GM20000 (cell line): Measurements from ENCODE around the gene PPP1R27.

Source experiments
- DNase-seq: peaks from one replicate; pipeline ENCODE4 v3.0.0; 2012; ENCODE audit warnings: low spot score
- CTCF ChIP-seq: IDR thresholded peaks from 2 replicates; pipeline ENCODE4 v1.5.1; 2012; ENCODE audit warnings: mild to moderate bottlenecking, control low read depth; ENCODE audit errors: extremely low read depth, missing control alignments

The PPP1R27 gene

DNA sequence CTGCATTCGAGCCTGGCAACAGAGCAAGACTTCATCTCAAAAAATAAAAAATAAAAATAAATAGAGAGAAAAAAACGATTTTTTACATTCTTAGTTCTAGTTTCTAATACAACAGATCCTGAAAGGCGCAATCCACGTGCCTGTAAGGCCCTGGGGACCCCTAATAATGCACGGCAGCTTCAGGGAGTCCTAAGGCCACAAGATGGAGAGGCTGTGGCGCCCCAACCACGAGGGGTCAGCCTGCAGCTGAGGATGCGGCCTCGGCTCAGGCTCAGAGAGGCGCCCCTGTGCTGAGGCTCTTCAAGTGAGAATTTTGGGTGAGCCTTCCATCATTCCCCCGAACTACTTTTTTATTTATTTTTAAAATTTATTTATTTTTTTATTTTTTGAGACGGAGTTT lies 14.6 kb upstream of the PPP1R27 start:
- no peak for DNase-seq
- TF ChIP-seq CTCF: no peak

- no peak for DNase-seq
- TF ChIP-seq CTCF: no peak
These were observed 12.2 kb upstream of the PPP1R27 start for GRCh38 chr17:81846743-81847689.

DNA sequence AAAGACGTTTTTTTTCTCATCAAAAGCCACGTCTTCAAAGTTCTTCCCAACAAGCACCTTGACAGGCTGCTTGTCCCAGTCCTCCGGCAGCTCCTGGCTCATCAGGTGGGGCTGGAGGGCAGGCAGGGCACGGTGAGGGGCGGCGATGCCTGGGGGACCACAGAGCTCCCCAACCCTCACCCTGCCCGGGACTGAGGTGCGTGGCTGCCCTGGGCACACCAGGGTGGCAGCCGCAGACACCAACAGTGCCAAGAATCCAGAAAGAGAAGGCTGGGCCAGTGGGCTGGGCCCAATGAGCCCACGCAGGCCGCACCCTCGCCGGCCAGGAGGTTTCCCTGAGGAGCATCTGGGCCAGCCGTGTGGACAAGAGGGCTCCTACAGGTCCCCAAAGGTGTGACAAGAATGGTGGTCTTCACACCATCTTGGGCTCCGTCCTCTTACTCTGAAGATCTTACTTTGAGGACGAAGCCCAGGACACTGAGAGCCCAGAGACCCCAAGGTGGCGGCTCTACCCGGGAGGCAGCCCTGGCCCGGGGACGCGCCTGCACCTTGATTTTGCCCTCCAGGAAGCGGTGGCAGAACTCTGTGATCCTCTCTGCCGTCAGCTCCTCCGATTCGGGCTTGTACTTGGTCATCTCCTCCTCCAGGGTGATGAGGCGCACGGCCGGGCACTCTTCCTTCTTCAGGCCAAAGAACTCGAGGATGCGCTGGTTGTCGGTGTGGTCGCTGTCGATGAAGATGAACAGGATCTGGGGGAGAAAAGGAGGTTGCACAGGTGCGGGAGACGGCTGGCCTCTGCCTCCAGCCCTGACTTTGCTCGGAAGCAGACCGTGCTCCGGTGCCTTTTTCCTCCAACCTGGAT lies 11.3 kb upstream of the PPP1R27 start:
- DNase-seq: no peak
- no peak for TF ChIP-seq CTCF

- no peak for DNase-seq
- TF ChIP-seq CTCF: no peak
These were observed 10.5 kb upstream of the PPP1R27 start for GRCh38 chr17:81845361-81845760.

- no peak for TF ChIP-seq CTCF
- no peak for DNase-seq
These were observed 10.0 kb upstream of the PPP1R27 start for GRCh38 chr17:81844887-81845286.

- no peak for DNase-seq
- no peak for TF ChIP-seq CTCF
These were observed 9.5 kb upstream of the PPP1R27 start for GRCh38 chr17:81844327-81844851.

DNA sequence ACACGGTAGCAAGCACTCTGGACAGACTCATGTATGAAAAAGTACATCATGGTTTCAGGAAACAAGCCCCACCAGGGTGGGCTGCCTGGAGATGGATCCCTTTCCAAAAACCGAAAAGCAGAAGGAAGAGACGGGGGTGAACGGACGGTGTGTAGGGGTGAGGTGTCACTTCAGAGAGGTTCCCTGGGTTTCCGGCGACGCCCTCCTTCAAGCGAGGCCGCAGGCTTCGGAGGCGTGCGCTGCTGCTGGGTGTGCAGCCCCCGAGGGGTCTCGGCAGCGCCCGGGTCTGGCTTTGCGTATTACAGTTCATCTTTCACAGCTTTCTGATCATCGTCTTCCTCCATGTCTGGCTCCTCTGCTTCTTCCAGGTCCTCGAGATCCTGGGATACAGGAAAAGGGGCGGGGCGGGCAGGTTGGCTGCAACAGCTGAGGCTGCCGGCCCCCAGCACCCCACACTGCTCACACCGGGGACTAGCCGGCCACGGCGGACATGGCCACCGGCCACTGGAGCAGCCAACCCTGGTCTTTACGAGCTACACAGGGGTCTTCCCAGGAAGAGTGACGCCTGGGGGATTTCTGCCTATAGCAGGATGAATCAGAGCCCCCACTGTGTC lies 9.0 kb upstream of the PPP1R27 start:
- DNase-seq: no peak
- no peak for TF ChIP-seq CTCF
